Neural cell (in vitro differentiated cells): ENCODE data around the gene MYCN. TPM values are rescaled to one million over a fixed set of nuclear protein-coding genes. Genes with fewer than 3 reads are reported as not detected.

Source experiments
- H2AFZ ChIP-seq: fragments of 200-600, 300-800 bp; sonication (generic), shearing (Covaris generic); 2 replicates; pipeline ENCODE4 v1.6.0; 2014; ENCODE audit warnings: low read depth, mild to moderate bottlenecking, antibody characterized with exemption, low read length, moderate library complexity
- H3F3A ChIP-seq: fragments of 200-600 bp; shearing (Covaris generic); 2 replicates; pipeline ENCODE4 v1.6.1; 2016; ENCODE audit warnings: mild to moderate bottlenecking, moderate library complexity, mixed read lengths, antibody characterized with exemption, low read length; ENCODE audit not compliant: insufficient read depth, poor library complexity, severe bottlenecking
- H3K27ac ChIP-seq: fragments of 200-600, 300-800 bp; sonication (generic), shearing (Covaris generic); 2 replicates; pipeline ENCODE4 v1.5.1; 2014; ENCODE audit warnings: mild to moderate bottlenecking, low read length, moderate library complexity
- H3K27me3 ChIP-seq: fragments of 300-800, 200-600 bp; sonication (generic), shearing (Covaris generic); 2 replicates; pipeline ENCODE4 v1.6.0; 2014; ENCODE audit warnings: mild to moderate bottlenecking, low read depth, low read length, moderate library complexity; ENCODE audit not compliant: insufficient read depth
- H3K36me3 ChIP-seq: fragments of 300-800, 200-600 bp; sonication (generic), shearing (Covaris generic); 2 replicates; pipeline ENCODE4 v1.5.1; 2014; ENCODE audit warnings: mild to moderate bottlenecking, antibody characterized with exemption, low read length, moderate library complexity; ENCODE audit not compliant: insufficient read depth
- H3K4me2 ChIP-seq: fragments of 300-800, 200-600 bp; sonication (generic), shearing (Covaris generic); 2 replicates; pipeline ENCODE4 v1.6.0; 2014; ENCODE audit warnings: mild to moderate bottlenecking, low read length
- H3K4me3 ChIP-seq: fragments of 300-800, 200-600 bp; sonication (generic), shearing (Covaris generic); 2 replicates; pipeline ENCODE4 v1.5.1; 2014; ENCODE audit warnings: mild to moderate bottlenecking, low read length, moderate library complexity
- H3K79me2 ChIP-seq: fragments of 200-600 bp; shearing (Covaris generic); replicated peaks from 2 replicates; pipeline ENCODE4 v1.6.0; 2014; ENCODE audit warnings: mild to moderate bottlenecking, low read length, moderate library complexity; ENCODE audit not compliant: insufficient read depth
- H3K9ac ChIP-seq: fragments of 300-800, 200-600 bp; sonication (generic), shearing (Covaris generic); 2 replicates; pipeline ENCODE4 v1.6.1; 2016; ENCODE audit warnings: mild to moderate bottlenecking, low read length, mixed read lengths
- H3K9me2 ChIP-seq: fragments of 200-600 bp; shearing (Covaris generic); 2 replicates; pipeline ENCODE4 v1.6.1; 2016; ENCODE audit warnings: mild to moderate bottlenecking, low read length, mixed read lengths; ENCODE audit not compliant: insufficient read depth
- H3K9me3 ChIP-seq: fragments of 200-600, 300-800 bp; sonication (generic), shearing (Covaris generic); 2 replicates; pipeline ENCODE4 v1.6.1; 2016; ENCODE audit warnings: mild to moderate bottlenecking, mixed run types, low read length, moderate library complexity, mixed read lengths
- H4K20me1 ChIP-seq: fragments of 200-600 bp; shearing (Covaris generic); 2 replicates; pipeline ENCODE4 v1.6.1; 2016; ENCODE audit warnings: mild to moderate bottlenecking, mixed run types; ENCODE audit not compliant: insufficient read depth
- EP300 ChIP-seq: fragments of 450-650 bp; conservative IDR thresholded peaks from 2 replicates; pipeline ENCODE4 v1.6.1; 2014; ENCODE audit warnings: antibody characterized with exemption, mild to moderate bottlenecking, moderate library complexity; ENCODE audit not compliant: poor library complexity, severe bottlenecking
- EZH2 ChIP-seq: fragments of 200-600, 300-800 bp; shearing (Covaris generic), sonication (generic); IDR thresholded peaks from 2 replicates; pipeline ENCODE4 v1.6.1; 2014; ENCODE audit warnings: antibody characterized with exemption, low read length, borderline replicate concordance, mild to moderate bottlenecking; ENCODE audit not compliant: insufficient read depth, poor library complexity, severe bottlenecking
- MXI1 ChIP-seq: fragments of 450-650 bp; conservative IDR thresholded peaks from 2 replicates; pipeline ENCODE4 v1.6.1; 2014; ENCODE audit warnings: antibody characterized with exemption, mild to moderate bottlenecking; ENCODE audit not compliant: poor library complexity, severe bottlenecking
- POLR2AphosphoS5 ChIP-seq: IDR thresholded peaks from 2 replicates; pipeline ENCODE4 v1.6.1; 2012
- RAD21 ChIP-seq: fragments of 450-650 bp; conservative IDR thresholded peaks from 2 replicates; pipeline ENCODE4 v1.6.1; 2014; ENCODE audit warnings: antibody characterized with exemption, mild to moderate bottlenecking, moderate library complexity
- SMC3 ChIP-seq: fragments of 450-650 bp; conservative IDR thresholded peaks from 2 replicates; pipeline ENCODE4 v1.6.1; 2014; ENCODE audit warnings: antibody characterized with exemption, mild to moderate bottlenecking, moderate library complexity; ENCODE audit not compliant: poor library complexity
- TAF1 ChIP-seq: IDR thresholded peaks from 2 replicates; pipeline ENCODE4 v1.6.1; 2012; ENCODE audit warnings: low read depth
- polyA plus RNA-seq: library from polyadenylated mRNA; depleted of rRNA; stranded (reverse); fragments of >200 nt; gene quantifications from 2 replicates; pipeline ENCODE4 v1.2.3, GENCODE V29; 2014
- TF ChIP-seq, protein P1 (sequence below): fragments of 450-650 bp; IDR thresholded peaks from 2 replicates; pipeline ENCODE4 v1.5.1; 2014; ENCODE audit warnings: antibody characterized with exemption, mild to moderate bottlenecking, moderate library complexity; ENCODE audit not compliant: poor library complexity, severe bottlenecking
- TF ChIP-seq, protein P2 (sequence below): IDR thresholded peaks from 2 replicates; pipeline ENCODE4 v1.6.1; 2012; ENCODE audit warnings: borderline replicate concordance

MYCN gene
- polyA plus RNA-seq, 1 donor from 2014 or later, result 25.1 TPM

DNA sequence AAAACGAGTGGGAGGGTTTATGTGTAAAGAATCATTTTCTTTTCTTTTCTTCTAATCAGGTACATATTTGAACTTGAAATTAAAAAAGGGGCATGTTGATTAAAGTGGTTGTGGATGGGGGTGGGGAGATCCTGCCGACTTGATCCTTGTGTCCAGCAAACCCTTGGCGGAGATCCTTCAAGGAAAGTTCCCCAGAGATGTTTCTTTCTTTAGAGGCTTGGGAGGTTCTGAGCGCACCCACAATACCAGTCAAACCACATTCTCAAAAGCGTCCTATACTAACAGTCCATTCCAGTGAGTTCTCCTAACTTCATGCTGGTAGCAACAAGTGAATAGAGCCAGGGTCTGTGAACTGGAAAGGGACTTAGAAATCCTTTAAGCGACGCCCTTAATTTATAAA lies 49.2 kb downstream of the MYCN start:
- H2AFZ ChIP-seq, result no peak overlapping the region
- TF ChIP-seq, protein P1, sequence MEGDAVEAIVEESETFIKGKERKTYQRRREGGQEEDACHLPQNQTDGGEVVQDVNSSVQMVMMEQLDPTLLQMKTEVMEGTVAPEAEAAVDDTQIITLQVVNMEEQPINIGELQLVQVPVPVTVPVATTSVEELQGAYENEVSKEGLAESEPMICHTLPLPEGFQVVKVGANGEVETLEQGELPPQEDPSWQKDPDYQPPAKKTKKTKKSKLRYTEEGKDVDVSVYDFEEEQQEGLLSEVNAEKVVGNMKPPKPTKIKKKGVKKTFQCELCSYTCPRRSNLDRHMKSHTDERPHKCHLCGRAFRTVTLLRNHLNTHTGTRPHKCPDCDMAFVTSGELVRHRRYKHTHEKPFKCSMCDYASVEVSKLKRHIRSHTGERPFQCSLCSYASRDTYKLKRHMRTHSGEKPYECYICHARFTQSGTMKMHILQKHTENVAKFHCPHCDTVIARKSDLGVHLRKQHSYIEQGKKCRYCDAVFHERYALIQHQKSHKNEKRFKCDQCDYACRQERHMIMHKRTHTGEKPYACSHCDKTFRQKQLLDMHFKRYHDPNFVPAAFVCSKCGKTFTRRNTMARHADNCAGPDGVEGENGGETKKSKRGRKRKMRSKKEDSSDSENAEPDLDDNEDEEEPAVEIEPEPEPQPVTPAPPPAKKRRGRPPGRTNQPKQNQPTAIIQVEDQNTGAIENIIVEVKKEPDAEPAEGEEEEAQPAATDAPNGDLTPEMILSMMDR, result no peak
- no peak for TF ChIP-seq SMC3
- TF ChIP-seq RAD21, result no peak
- no peak for TF ChIP-seq EZH2
- no peak for TF ChIP-seq POLR2AphosphoS5
- TF ChIP-seq TAF1, result no peak
- no peak for TF ChIP-seq EP300
- TF ChIP-seq MXI1, result no peak
- TF ChIP-seq, protein P2, sequence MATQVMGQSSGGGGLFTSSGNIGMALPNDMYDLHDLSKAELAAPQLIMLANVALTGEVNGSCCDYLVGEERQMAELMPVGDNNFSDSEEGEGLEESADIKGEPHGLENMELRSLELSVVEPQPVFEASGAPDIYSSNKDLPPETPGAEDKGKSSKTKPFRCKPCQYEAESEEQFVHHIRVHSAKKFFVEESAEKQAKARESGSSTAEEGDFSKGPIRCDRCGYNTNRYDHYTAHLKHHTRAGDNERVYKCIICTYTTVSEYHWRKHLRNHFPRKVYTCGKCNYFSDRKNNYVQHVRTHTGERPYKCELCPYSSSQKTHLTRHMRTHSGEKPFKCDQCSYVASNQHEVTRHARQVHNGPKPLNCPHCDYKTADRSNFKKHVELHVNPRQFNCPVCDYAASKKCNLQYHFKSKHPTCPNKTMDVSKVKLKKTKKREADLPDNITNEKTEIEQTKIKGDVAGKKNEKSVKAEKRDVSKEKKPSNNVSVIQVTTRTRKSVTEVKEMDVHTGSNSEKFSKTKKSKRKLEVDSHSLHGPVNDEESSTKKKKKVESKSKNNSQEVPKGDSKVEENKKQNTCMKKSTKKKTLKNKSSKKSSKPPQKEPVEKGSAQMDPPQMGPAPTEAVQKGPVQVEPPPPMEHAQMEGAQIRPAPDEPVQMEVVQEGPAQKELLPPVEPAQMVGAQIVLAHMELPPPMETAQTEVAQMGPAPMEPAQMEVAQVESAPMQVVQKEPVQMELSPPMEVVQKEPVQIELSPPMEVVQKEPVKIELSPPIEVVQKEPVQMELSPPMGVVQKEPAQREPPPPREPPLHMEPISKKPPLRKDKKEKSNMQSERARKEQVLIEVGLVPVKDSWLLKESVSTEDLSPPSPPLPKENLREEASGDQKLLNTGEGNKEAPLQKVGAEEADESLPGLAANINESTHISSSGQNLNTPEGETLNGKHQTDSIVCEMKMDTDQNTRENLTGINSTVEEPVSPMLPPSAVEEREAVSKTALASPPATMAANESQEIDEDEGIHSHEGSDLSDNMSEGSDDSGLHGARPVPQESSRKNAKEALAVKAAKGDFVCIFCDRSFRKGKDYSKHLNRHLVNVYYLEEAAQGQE, result no peak

DNA sequence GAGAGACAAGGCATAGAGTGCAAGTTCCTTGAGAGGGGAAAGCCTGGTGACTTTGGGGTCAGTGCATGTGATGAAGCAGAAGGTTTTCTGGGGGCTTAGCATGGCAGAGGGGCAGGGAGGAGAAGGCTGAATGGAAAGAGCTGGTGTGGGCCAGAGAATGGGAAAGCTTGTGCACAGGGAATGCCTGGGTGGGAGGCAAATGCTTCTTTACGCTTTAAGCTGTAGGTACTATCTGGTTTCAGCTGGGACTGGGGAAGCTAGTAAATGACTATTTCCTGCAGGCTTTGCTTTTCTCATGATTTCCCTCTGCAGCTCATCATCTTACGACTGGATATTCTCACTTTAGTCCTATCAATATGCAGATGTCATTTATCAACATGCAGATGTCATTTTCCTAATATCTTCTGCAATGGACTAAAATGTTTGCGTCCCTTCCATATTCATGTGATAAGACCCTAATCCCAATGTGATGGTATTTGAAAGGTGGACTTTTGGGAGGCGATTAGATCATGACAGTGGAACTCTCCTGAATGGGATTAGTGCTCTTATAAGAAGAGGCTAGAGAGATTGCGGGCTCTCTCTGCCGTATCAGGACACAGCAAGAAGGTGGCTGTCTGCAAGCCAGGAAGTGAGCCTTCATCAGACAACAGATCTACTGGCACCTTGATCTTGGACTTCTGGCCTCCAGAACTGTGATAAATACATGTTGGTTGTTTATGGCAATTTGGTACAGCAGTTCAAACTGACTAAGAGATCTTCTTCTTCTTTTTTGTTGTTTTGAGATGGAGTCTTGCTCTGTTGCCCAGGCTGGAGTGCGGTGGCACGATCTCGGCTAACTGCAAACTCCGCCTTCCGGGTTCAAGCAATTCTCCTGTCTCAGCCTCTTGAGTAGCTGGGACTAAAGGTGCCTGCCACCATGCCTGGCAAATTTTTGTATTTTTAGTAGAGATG lies 50.1 kb downstream of the MYCN start:
- Histone ChIP-seq H3K27me3 (no peaks in the 10 kb centered on the region), H3K36me3 (no peaks in the 10 kb centered on the region), H2AFZ (no peak overlapping the region), H3K4me2 (no peak overlapping the region), H3F3A (no peaks in the 10 kb centered on the region), H3K79me2 (no peaks in the 10 kb centered on the region), H3K27ac (no peak overlapping the region), H3K9ac (no peak overlapping the region), H4K20me1 (no peaks in the 10 kb centered on the region), H3K9me3 (no peaks in the 10 kb centered on the region), H3K4me3 (no peak overlapping the region), H3K9me2 (no peaks in the 10 kb centered on the region)
- no peak for TF ChIP-seq RAD21
- no peak for TF ChIP-seq TAF1
- TF ChIP-seq SMC3, result no peak
- TF ChIP-seq EZH2, result no peak
- TF ChIP-seq, protein P2, result no peak
- no peak for TF ChIP-seq MXI1
- TF ChIP-seq EP300, result no peak
- TF ChIP-seq, protein P1, result no peak
- no peak for TF ChIP-seq POLR2AphosphoS5

More for the DNA sequence above, 49.2 kb downstream of the MYCN start:
- no peaks in the 10 kb centered on the region for H3K79me2 ChIP-seq
- H3K27ac ChIP-seq, result no peak overlapping the region
- H3K4me2 ChIP-seq, result no peak overlapping the region
- no peaks in the 10 kb centered on the region for H3K9me2 ChIP-seq
- H3K9ac ChIP-seq, result no peak overlapping the region
- no peak overlapping the region for H3K4me3 ChIP-seq
- H3K9me3 ChIP-seq, result no peaks in the 10 kb centered on the region
- H3F3A ChIP-seq, result no peaks in the 10 kb centered on the region
- no peaks in the 10 kb centered on the region for H4K20me1 ChIP-seq
- H3K36me3 ChIP-seq, result no peaks in the 10 kb centered on the region
- no peaks in the 10 kb centered on the region for H3K27me3 ChIP-seq
